UCSD-AML1 (cell line): ENCODE results near the gene TBCD.

ENCODE experiments used
- DNase-seq: peaks from one replicate; lab custom pipeline; 2025; ENCODE audit not compliant: unreplicated experiment; lab: John Stamatoyannopoulos, UW

The TBCD gene

GRCh38 chr17:82808921-82809905, 57.3 kb downstream of the TBCD start:
- DNase-seq: no peak

GRCh38 chr17:82810644-82811430, 59.0 kb downstream of the TBCD start:
- no peak for DNase-seq

GRCh38 chr17:82812058-82812457, 60.2 kb downstream of the TBCD start:
- DNase-seq: no peak

GRCh38 chr17:82812601-82813000, 60.7 kb downstream of the TBCD start:
- no peak for DNase-seq

- DNase-seq: no peak
Measured at GRCh38 chr17:82813299-82814051, 61.6 kb downstream of the TBCD start.

GRCh38 chr17:82814834-82815233, 63.0 kb downstream of the TBCD start:
- no peak for DNase-seq

- DNase-seq: no peak
Measured at GRCh38 chr17:82815354-82815753, 63.5 kb downstream of the TBCD start.

GRCh38 chr17:82815790-82816305, 64.0 kb downstream of the TBCD start:
- DNase-seq: no peak

GRCh38 chr17:82816358-82816757, 64.5 kb downstream of the TBCD start:
- no peak for DNase-seq

GRCh38 chr17:82817947-82818346, 66.1 kb downstream of the TBCD start:
- DNase-seq: no peak

- DNase-seq: no peak
Measured at GRCh38 chr17:82820278-82821251, 68.7 kb downstream of the TBCD start.

- DNase-seq: no peak
Measured at GRCh38 chr17:82821554-82821953, 69.7 kb downstream of the TBCD start.

GRCh38 chr17:82822281-82822680, 70.4 kb downstream of the TBCD start:
- no peak for DNase-seq

GRCh38 chr17:82823004-82823403, 71.1 kb downstream of the TBCD start:
- DNase-seq: no peak

GRCh38 chr17:82825540-82826124, 73.8 kb downstream of the TBCD start:
- no peak for DNase-seq

GRCh38 chr17:82826211-82826610, 74.3 kb downstream of the TBCD start:
- no peak for DNase-seq

- DNase-seq: no peak
Measured at GRCh38 chr17:82826956-82827355, 75.1 kb downstream of the TBCD start.

- DNase-seq: no peak
Measured at GRCh38 chr17:82828875-82829487, 77.1 kb downstream of the TBCD start.

- no peak for DNase-seq
Measured at GRCh38 chr17:82830249-82830661, 78.4 kb downstream of the TBCD start.
